NCI-H2196 treated with DMSO at 0.1 percent for 48 hours (cell line): ENCODE measurements around the gene NUDT13.
"Not testable (repeated sequence)": the region's sequence is repeated elsewhere in the genome, so short reads cannot be mapped to it uniquely, and the experiment has no call there.

Experiments
- DNase-seq: peaks from one replicate; lab custom pipeline; 2025; ENCODE audit not compliant: unreplicated experiment; lab: John Stamatoyannopoulos, UW

The NUDT13 gene

GRCh38 chr10:73099141-73099540 is 11.1 kb upstream of the NUDT13 start:
- DNase-seq: no peak

- DNase-seq: no peak
Observed at GRCh38 chr10:73106301-73106700, 4.0 kb upstream of the NUDT13 start.

- DNase-seq: not testable (repeated sequence)
Observed at GRCh38 chr10:73109248-73109652, 1.0 kb upstream of the NUDT13 start.

- not testable (repeated sequence) for DNase-seq
Observed at GRCh38 chr10:73112032-73112431, 1.8 kb downstream of the NUDT13 start.

GRCh38 chr10:73113551-73113950 is 3.3 kb downstream of the NUDT13 start:
- DNase-seq: no peak

GRCh38 chr10:73116017-73116416 is 5.8 kb downstream of the NUDT13 start:
- no peak for DNase-seq

GRCh38 chr10:73117976-73118743 is 7.9 kb downstream of the NUDT13 start:
- no peak for DNase-seq

- no peak for DNase-seq
Observed at GRCh38 chr10:73119457-73119856, 9.2 kb downstream of the NUDT13 start.

GRCh38 chr10:73119952-73120351 is 9.7 kb downstream of the NUDT13 start:
- DNase-seq: no peak

GRCh38 chr10:73126343-73126742 is 16.1 kb downstream of the NUDT13 start:
- no peak for DNase-seq

- no peak for DNase-seq
Observed at GRCh38 chr10:73131301-73131700, 21.0 kb downstream of the NUDT13 start.

GRCh38 chr10:73131913-73132686 is 21.8 kb downstream of the NUDT13 start:
- DNase-seq: no peak

- DNase-seq: no peak
Observed at GRCh38 chr10:73134727-73135126, 24.5 kb downstream of the NUDT13 start.

GRCh38 chr10:73136627-73137026 is 26.4 kb downstream of the NUDT13 start:
- DNase-seq: no peak

GRCh38 chr10:73139251-73139650 is 29.0 kb downstream of the NUDT13 start:
- DNase-seq: no peak

- DNase-seq: no peak
Observed at GRCh38 chr10:73141603-73142002, 31.3 kb downstream of the NUDT13 start.

GRCh38 chr10:73150633-73151413 is 40.6 kb downstream of the NUDT13 start:
- not testable (repeated sequence) for DNase-seq

- DNase-seq: no peak
Observed at GRCh38 chr10:73152009-73152408, 41.8 kb downstream of the NUDT13 start.

- no peak for DNase-seq
Observed at GRCh38 chr10:73156054-73156453, 45.8 kb downstream of the NUDT13 start.

GRCh38 chr10:73159038-73159648 is 48.9 kb downstream of the NUDT13 start:
- DNase-seq: no peak

- no peak for DNase-seq
Observed at GRCh38 chr10:73161079-73161478, 50.8 kb downstream of the NUDT13 start.
